IPS DF 4.7 (cell line): ENCODE measurements around the gene ABCA8.

ENCODE experiments used
- DNase-seq: peaks from one replicate; pipeline ENCODE4 v3.0.0-alpha.2; 2013; ENCODE audit warnings: low spot score; ENCODE audit errors: extremely low read depth

The ABCA8 gene

DNA sequence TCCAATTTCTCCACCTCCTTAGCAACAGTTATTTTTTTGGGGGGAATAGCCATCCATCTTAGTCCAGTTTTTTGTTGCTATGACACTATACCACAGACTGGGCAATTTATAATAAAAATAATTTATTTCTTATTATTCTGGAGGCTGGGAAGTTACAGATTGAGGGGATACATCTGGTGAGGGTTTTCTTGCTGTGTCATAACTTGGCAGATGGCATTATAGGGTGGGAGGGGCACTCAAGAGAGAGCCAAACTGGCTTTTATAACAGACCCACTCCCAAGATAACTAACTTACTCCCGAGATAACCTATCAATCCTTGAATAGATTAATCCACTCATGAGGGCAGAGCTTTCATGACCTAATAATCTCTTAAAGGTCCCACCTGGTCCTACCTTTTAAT lies 84.2 kb downstream of the ABCA8 start:
- DNase-seq, result no peak

DNA sequence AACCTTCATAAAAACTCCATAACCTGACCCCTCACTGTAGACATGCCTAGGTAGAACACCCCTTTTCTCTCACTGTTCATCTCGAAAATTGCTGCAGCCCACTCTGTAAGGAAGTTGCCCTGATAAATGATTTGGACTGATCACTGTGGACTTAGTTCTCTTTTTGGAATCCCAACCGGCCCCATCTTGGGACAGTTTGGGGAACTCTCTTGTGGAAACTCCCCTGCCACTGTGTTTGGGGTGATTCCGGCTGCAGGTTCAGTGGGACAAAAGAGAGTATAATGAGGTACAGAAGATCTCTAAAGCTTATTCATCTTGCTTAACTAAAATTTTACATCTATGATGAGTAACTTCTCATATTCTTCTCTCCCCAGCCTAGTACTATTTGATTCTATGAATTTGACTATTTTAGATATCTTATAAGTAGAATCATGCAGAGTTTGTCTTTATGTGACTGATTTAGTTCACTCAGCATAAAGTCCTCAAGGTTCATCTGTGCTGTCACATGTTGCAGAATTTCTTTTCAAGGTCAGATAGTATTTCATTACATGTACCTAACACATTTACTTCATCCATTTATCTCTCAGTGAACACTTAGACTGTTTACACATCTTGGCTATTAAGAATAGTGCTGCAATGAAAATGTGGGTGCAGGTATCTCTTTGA lies 84.9 kb downstream of the ABCA8 start:
- DNase-seq, result no peak

DNA sequence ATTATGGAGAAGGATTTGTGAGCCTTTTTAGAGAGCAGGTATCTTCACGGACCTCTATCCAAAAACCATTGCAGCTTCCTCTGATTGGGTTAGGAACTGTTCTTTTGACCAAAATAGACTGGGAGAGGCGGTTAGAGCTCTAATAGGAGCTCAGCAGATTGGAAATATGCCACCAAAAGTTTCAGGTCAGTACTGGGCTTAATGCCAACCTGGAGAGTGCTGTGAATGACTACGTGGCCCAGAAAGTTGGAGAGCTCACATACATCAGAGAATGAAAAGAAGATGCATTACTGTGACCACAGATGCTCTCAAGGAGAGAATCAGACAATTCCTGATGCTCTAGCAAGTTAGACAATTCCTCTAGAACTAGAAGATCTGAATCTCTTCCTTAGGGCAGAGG lies 86.5 kb downstream of the ABCA8 start:
- no peak for DNase-seq

DNA sequence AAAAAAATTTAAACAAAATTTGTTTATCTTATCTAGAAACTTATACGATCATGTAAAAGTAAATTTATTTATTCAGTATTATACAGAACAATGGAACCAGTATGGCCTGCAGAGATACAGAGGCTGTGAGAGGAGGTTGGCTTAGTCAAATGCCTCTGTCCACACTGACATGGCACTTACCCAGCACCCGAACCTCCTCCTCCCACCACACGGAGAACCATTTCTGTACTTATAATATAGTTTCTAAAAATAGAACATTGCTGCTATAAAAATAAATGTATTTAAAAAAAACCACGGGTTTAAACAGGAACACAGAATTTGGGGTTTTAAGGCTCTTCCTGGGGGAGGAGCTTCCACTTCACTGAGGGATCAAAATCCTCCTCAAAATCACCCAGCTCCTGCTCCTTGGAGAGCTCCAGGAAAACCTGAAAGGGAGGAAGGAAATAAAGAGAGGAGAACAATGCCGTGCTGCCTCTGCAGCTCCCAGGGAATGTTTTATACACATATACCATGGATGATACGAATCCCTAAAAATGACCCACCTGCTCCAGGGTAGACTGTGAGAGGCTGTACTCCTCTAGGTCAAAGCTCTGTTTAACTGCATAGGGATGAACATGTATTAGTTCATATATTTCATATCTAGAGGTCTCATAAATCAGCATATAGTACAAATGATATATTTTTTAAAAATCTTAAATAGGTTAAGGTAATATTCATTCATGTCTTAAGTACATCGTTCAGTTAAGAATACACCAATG lies 87.3 kb downstream of the ABCA8 start:
- DNase-seq, result no peak

DNA sequence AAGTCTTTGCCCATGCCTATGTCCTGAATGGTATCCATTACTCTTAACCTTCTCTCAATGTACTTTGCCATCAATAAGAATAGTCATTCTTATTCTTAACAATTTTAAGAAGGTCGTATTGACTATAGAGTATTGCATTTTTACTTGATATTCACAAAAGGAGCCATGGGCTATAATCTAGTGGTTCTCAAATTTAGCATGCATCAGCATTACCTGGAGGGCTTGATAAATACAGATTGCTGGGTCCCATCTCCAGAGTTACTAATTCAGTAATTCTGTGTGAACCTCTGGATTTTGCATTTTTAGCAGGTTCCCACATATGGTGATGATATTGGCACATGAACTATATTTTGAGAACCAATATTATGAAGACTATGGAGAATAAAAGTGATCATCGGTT lies 89.6 kb downstream of the ABCA8 start:
- DNase-seq, result no peak

DNA sequence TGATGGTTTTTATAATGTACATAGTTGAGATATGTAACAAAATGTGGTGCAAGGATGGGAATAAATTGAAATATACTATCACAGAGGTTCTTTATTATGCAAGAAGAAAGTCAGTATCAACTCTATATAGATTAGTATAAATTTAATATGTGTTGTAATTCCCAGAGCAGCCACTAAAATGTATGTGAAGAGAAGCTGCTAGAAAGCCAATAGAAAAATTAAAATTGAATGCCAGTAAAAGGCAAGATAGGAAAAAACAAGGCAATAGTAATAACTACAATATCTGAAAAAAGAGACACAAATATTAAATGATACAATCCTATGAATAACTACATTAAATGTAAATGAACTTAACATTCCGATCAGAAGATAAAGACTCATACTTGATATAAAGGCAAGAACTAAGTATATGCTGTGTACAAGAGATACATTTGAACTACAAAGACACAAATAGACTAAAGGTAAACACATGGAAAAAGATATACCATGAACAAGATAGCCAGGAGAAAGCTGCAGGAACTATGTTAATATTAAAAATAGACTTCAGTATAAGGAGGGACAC lies 92.0 kb downstream of the ABCA8 start:
- DNase-seq, result no peak

DNA sequence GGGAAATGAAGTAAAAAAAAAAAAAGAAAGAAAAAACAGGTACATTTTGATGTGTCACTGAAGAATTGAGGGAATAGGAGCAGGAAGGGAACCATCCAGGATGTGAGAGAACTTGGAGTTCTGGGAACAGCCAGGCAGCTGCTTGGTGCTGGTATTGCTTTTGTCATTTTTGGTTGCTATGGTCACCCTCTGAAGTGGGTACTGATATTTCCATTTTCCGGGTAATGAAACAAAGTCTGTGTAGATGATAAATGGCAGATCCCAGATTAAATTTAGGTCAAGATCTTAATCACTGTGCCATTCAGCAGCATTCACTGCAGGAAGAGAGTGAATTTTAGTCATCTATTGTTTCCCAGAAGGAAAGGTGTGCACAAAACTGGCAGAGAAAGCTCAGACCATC lies 93.6 kb downstream of the ABCA8 start:
- DNase-seq, result no peak

DNA sequence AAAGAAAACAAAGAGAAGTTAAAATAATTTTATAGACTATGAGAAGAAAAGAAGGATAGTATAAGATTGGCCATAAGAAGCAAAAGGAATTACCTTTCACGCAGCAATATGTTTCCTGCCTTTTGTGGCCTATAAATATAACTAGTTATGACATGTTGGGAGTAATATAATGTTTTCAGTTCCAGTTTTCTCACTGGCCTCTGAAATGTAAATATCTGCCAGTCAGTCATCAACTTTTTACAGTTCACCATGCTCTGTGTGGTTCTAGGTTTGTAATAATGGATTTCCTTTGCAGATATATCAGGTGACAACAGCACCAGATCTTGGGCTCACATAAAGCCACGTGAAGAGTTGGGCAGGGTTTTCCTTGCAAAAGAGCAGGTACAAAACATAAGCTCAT lies 94.3 kb downstream of the ABCA8 start:
- no peak for DNase-seq

DNA sequence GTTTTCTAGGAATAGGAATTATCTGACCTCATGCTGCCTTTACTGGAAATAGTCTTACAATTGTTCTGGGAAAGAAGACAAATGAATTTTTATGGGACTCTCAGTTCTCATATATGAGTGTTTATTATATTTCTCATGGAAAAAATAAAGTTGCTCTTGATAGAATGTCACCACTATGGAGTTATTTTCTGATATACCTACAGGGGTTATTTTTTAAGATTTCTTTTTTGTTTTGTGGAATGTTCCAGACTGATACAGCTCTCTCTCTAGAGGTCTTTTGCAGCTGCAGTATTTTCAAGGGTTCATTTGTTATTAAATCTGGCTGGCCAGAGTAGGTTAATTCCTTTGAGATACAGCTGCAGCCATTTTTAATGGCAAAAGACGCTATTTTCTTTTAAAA lies 100.7 kb downstream of the ABCA8 start:
- no peak for DNase-seq

DNA sequence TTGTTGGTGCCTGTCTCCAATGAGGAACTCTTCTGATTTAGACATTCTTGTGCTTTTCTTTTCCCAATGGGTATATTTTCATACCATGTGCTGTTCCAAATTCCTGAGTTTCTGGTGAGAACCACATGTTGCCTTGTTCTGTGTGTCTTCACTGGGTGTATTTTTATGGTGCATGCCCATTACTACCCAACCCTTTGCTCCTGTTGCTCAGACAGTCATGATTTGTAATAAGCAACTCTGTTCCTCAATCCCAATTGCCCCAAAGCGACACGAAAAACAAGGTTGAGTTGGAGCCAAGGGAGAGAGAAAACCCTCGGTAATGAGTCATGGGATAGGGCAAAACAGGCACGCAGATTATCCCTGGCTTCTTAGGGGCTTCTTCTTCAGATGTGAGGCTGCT lies 101.8 kb downstream of the ABCA8 start:
- no peak for DNase-seq

DNA sequence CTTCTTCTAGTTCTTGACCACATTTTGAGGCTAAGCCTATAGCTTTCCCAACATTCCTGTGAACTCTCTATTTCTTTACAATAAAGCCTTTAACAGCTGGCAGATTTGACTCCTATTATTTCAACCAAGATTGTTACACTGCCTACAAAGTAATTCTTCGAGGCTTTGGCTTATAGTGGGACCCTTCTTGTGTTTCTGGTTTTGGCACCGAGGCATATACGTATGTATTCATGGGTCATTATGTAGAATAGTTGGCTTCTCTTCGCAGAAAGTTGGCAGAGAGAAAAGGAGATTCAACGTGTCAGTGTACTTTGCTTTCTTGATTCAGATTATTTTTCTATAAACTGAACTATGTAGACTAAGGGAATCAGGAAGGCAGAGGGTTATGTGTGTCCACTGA lies 102.2 kb downstream of the ABCA8 start:
- no peak for DNase-seq

DNA sequence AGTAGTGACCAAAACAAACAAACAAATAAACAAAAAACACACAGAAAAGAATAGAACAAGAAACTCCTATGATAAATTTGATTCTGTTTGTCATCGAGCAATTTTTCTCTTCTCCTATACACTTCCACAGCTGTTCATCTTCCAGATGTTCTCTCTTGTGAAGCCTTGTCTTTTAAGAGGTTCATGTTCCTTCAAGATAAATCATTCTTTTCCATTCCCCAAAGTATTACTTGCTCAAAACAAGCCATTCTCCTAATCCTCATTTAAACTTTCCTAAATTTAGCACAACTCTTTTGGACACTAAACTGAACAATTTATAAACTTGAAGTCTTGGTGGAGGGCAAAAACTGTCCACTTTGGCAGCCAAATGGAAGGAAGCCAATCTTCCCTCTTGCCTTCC lies 103.3 kb downstream of the ABCA8 start:
- DNase-seq, result no peak

DNA sequence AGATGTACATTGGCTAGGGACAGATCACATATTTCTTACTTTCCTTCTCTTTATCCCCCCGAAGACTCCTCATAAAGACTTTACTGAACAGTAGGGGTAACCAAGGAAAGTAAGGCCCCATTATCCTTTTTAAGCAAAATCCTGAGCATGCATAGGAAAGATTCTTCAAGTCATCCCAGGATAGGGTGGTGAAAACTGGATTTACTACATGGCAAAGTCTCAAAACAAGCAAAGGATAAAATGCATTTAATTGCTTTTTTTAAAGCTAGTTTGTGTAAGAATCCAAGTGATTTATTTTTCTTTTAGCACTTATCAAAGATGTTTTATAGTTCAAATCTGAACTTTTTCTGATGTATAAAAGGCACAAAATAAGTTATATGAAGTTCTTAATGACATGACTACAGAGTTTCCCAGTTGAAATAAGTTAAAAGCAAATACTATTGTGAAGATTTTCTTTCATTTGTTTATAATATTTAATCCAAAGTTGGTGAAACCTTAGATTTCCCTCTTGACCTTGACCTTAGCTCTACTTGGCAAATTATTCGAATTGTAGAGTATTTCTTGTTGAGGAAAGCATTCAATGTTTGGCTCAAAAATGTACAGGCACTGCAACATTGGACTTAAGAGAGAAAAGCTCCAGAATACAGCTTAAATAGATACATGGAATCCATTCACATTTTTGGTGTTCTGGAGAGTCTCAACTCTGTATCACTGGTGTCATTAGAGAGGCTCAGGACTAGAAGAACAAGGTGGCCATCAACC lies 104.3 kb downstream of the ABCA8 start:
- no peak for DNase-seq

DNA sequence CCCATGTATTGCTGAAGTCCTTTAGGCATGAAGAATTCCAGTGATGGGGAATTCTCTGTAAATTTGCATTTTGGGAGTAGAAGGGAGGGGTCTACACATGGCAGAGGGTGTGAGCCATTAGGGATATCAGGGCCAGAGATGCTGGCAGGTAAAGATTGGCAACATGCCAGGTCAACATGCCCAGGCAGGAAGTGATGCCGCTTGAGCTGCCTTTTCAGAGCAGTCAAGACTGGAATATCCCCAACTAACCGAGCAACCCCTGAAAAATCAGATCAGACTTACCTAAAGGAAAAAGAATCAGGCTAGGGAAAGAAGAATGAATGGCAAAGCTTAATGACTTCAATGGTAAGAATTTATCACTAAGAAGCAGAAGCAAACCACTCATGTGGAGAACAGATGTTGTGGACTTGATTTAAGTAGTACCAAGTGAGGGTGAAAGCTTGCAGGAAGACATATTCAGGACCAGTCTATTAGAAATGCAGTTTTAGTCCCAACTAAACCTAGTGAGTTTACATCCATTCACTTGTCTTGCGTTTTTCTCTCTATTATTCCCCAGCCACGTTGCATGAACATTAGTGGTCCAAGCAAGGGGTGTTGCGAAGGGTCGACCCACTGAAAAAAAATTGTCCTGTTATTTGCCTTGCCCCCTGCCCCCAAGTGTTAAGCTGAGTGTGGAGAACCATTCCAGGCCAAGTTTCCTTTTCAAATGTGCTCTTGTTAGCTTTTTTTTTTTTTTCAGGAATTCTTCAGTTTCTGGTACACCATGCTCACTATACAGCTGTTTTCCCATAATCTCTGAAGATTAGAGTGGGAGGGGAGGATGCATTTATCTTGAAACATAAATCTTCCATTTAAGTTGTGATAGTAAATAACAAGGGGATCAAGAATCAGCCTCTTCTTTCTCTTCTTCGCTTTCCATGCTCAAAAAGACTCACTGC lies 105.2 kb downstream of the ABCA8 start:
- no peak for DNase-seq

DNA sequence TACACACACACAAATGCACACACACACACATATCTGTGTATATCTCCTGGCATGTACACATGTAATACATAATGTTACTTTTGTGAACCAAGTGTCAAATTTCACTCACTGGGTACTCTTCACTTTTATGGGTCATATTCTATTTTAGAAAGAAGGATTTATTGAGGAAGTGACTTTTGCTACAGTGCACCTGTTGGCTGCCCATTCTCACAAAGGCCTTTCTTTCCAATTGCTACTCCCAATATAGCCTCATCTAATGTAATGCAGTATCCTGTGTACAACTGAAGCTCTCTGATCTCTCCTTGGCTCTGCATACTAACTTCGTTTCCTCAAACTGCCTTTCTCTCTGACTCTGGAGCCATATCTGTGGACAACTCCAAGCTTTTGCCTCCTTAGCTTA lies 107.5 kb downstream of the ABCA8 start:
- no peak for DNase-seq

DNA sequence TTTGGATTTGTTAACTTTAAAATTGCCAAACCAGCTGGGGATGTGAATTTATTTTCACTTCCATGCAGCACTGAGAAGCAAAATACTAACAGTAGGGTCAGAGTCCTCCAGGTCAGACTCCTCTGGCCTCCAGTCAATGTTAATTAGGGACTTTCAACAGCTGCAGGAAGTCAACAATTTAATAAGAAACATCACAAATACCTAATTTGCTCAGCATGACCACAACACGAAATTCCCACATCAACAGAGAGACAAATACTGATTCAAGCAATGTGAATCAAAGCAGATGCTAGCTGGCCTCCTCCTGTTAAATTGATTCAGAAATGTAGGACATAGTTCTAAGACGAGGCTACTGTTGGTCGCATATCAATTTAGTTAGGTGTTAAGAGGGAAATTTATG lies 111.7 kb downstream of the ABCA8 start:
- no peak for DNase-seq

DNA sequence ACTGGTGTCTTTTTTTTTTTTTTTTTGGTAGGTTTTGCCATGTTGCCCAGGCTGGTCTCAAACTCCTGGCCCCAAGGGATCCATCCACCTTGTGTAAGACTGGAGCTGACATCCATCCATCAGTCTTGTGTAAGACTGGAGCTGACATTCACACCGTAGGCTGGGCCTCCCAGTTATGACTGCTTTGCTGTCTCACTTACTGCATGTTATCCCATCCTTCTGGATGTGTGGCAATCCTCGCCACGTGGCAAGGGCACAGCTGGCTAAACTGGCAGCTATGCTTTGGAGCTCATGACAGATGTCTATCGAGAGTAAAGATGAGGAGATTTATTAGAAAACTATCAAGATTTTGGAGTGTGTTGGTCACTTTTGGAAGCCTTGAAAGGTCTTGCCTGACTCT lies 115.1 kb downstream of the ABCA8 start:
- no peak for DNase-seq

DNA sequence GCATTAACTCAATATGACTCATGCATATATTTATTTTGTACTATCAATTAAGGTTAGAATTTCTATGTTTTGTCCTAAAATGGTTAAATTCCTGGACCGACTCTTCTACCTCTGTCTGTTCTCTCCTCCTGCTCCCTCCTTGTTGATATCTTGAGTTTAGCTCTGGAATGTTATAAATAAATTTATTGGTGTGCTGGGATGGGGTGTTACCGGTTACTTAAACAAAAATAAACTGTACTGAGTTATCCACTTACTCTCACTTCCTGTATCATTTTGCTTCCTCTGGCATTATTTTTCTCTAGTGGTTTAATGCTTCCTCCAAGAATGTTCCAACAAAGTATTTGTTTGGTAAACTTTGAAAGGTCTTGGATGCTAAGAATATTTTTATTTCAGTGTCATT lies 120.1 kb downstream of the ABCA8 start:
- no peak for DNase-seq

DNA sequence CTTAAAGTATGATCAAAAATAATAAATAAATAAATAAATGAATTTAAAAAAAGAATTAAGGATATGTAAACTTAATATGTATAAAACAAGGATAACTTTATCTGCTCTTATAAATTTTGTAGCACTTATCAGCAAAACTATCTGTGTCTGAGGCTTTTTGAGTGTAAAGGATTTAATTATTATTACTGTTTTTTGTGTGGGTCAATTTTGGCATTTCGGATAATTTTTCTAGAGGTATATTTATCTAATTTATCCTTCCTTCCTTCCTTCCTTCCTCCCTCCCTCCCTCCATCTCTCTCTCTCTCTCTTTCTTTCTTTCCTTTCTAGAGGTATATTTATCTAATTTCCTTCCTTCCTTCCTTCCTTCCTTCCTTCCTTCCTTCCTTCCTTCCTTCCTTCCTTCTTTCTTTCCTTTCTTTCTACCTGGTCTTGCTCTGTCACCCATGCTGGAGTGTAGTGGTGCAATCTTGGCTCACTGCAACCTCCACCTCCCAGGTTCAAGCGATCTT lies 120.8 kb downstream of the ABCA8 start:
- no peak for DNase-seq

DNA sequence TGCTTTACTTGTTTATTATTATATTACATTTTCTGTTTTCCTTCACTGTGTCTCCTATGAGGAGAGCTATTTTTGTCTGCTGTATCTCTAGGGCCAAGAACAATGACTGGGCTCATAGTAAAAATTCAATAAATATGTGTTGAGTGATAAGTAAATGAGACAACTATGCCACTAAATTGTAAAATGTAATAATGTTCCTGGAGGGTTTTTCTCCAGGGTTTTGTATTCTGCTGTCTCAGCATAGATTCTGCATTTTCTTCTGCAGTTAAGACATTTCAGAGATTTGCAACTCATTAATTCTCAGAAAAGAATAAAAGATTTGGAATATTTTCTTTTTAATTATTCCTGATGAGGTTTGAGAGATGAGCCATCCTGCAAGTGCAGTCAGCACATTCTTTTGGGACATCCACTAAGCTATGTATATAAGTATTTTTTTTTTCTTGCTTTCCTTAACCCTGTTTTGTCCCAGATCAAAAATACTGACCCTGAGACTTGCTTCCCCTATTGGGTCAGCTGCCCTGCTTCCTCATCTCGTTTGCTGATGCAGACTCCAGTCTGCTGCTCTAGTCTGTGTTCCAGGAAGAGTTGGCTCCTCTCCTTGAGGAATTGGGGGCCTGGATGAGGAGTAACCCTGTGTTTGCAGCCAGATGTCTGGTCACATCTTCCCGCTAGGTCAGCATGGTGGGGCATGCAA lies 122.9 kb downstream of the ABCA8 start:
- DNase-seq, result no peak
